Smooth muscle cell (in vitro differentiated cells): ENCODE measurements around the gene VOPP1. TPM values are rescaled to one million over a fixed set of nuclear protein-coding genes. Genes with fewer than 3 reads are reported as not detected.

Experiments used
- DNase-seq: peaks from one replicate; lab custom pipeline; 2025; ENCODE audit not compliant: unreplicated experiment; lab: John Stamatoyannopoulos, UW
- H2AFZ ChIP-seq: fragments of 200-600 bp; sonication (generic); 2 replicates; pipeline ENCODE4 v1.6.0; 2016; ENCODE audit warnings: antibody characterized with exemption, low read depth, mild to moderate bottlenecking
- H3F3A ChIP-seq: fragments of 200-600 bp; sonication (generic); 2 replicates; pipeline ENCODE4 v1.6.0; 2017; ENCODE audit warnings: antibody characterized with exemption, low read depth
- H3K27ac ChIP-seq: fragments of 200-600 bp; sonication (generic); 2 replicates; pipeline ENCODE4 v1.5.1; 2016; ENCODE audit warnings: low read depth, mild to moderate bottlenecking
- H3K27me3 ChIP-seq: fragments of 200-600 bp; sonication (generic); 2 replicates; pipeline ENCODE4 v1.6.1; 2016; ENCODE audit warnings: low read depth, mild to moderate bottlenecking
- H3K36me3 ChIP-seq: fragments of 200-600 bp; sonication (generic); 2 replicates; pipeline ENCODE4 v1.5.1; 2016; ENCODE audit warnings: low read depth
- H3K4me1 ChIP-seq: fragments of 200-600 bp; sonication (generic); 2 replicates; pipeline ENCODE4 v1.5.1; 2016; ENCODE audit warnings: low read depth
- H3K4me2 ChIP-seq: fragments of 200-600 bp; sonication (generic); 2 replicates; pipeline ENCODE4 v1.6.0; 2016; ENCODE audit warnings: mild to moderate bottlenecking
- H3K4me3 ChIP-seq: fragments of 200-600 bp; sonication (generic); 2 replicates; pipeline ENCODE4 v1.5.1; 2016; ENCODE audit warnings: mild to moderate bottlenecking
- H3K79me2 ChIP-seq: fragments of 200-600 bp; sonication (generic); 2 replicates; pipeline ENCODE4 v1.6.0; 2016; ENCODE audit warnings: low read depth, mild to moderate bottlenecking
- H3K9ac ChIP-seq: fragments of 200-600 bp; sonication (generic); 2 replicates; pipeline ENCODE4 v1.6.0; 2016; ENCODE audit warnings: low read depth
- H3K9me3 ChIP-seq: fragments of 200-600 bp; sonication (generic); replicated peaks from 2 replicates; pipeline ENCODE4 v1.5.1; 2016; ENCODE audit warnings: low read depth
- H4K20me1 ChIP-seq: fragments of 200-600 bp; sonication (generic); 2 replicates; pipeline ENCODE4 v1.6.0; 2016; ENCODE audit warnings: low read depth
- CTCF ChIP-seq: fragments of 200-600 bp; sonication (generic); IDR thresholded peaks from 2 replicates; pipeline ENCODE4 v1.5.1; 2017; ENCODE audit warnings: borderline replicate concordance, mild to moderate bottlenecking, antibody characterized with exemption; ENCODE audit not compliant: insufficient read depth, poor library complexity, severe bottlenecking
- WGBS: methylation state at CpG from one replicate; pipeline ENCODE4 v1.1.7; 2016; ENCODE audit warnings: low lambda C conversion rate; 5-methylcytosine and 5-hydroxymethylcytosine counted together
- polyA plus RNA-seq: library from polyadenylated mRNA; unstranded; fragments of >200 nt; fragmentation: Nextera tagmentation; extraction: Ambion mirVana; gene quantifications from 2 replicates; pipeline ENCODE4 v1.2.1, GENCODE V29; 2016
- total RNA-seq: library from RNA; depleted of rRNA; stranded (reverse); fragments of >200 nt; gene quantifications from 2 replicates; pipeline ENCODE4 v1.2.3, GENCODE V29; 2014

The VOPP1 gene
- total and polyA plus RNA-seq, 2 experiments from 2014 or later: 18.3 to 26.6 TPM

- no peaks in the 10 kb centered on the region for H3K79me2 ChIP-seq
- H3K4me1 ChIP-seq: no peaks in the 10 kb centered on the region
- no peak overlapping the region for H2AFZ ChIP-seq
- DNase-seq: no peak
- WGBS: 59% methylated on average over 3 of the region's 3 CpGs
- no peaks in the 10 kb centered on the region for H3K9me3 ChIP-seq
- no peaks in the 10 kb centered on the region for H3K27me3 ChIP-seq
- H3K4me2 ChIP-seq: no peak overlapping the region
- TF ChIP-seq CTCF: no peak
- H4K20me1 ChIP-seq: peaks cover 20% of the 10 kb centered on the region
- no peak overlapping the region for H3K4me3 ChIP-seq
- no peaks in the 10 kb centered on the region for H3K36me3 ChIP-seq
- no peak overlapping the region for H3K9ac ChIP-seq
- H3F3A ChIP-seq: no peaks in the 10 kb centered on the region
- H3K27ac ChIP-seq: no peak overlapping the region
These were observed 70.7 kb downstream of the VOPP1 start for GRCh38 chr7:55501611-55502010.

- no peak for DNase-seq
- H3K4me3 ChIP-seq: no peak overlapping the region
- no peak overlapping the region for H3K9ac ChIP-seq
- H2AFZ ChIP-seq: no peak overlapping the region
- no peaks in the 10 kb centered on the region for H3K27me3 ChIP-seq
- no peak for TF ChIP-seq CTCF
- peaks cover 20% of the 10 kb centered on the region for H4K20me1 ChIP-seq
- H3K36me3 ChIP-seq: no peaks in the 10 kb centered on the region
- H3K79me2 ChIP-seq: no peaks in the 10 kb centered on the region
- H3K27ac ChIP-seq: no peak overlapping the region
- no peaks in the 10 kb centered on the region for H3K4me1 ChIP-seq
- H3K9me3 ChIP-seq: no peaks in the 10 kb centered on the region
- no peak overlapping the region for H3K4me2 ChIP-seq
- H3F3A ChIP-seq: no peaks in the 10 kb centered on the region
- 70% methylated on average over 7 of the region's 7 CpGs for WGBS
These were observed 72.1 kb downstream of the VOPP1 start for GRCh38 chr7:55500117-55500756.

GRCh38 chr7:55499591-55499990 is 72.7 kb downstream of the VOPP1 start:
- no peaks in the 10 kb centered on the region for H3K79me2 ChIP-seq

More at GRCh38 chr7:55499591-55499990, 72.7 kb downstream of the VOPP1 start:
- H3K4me3 ChIP-seq: no peak overlapping the region
- DNase-seq: no peak
- H3K9me3 ChIP-seq: no peaks in the 10 kb centered on the region
- H3K4me2 ChIP-seq: no peak overlapping the region
- H3K27ac ChIP-seq: no peak overlapping the region
- 98% methylated on average over 12 of the region's 12 CpGs for WGBS
- H3K9ac ChIP-seq: no peak overlapping the region
- H3K4me1 ChIP-seq: no peaks in the 10 kb centered on the region
- no peaks in the 10 kb centered on the region for H3K27me3 ChIP-seq
- TF ChIP-seq CTCF: no peak
- H2AFZ ChIP-seq: no peak overlapping the region
- H3F3A ChIP-seq: no peaks in the 10 kb centered on the region
- no peaks in the 10 kb centered on the region for H3K36me3 ChIP-seq
- H4K20me1 ChIP-seq: peaks cover 20% of the 10 kb centered on the region
